Activated naive CD8-positive, alpha-beta T cell treated with anti-CD3 and anti-CD28 coated beads, Interleukin-2, amount 50 U/mL, for 24 hours (primary cell): ENCODE measurements around the gene TBXA2R.

Experiments
- ATAC-seq: fragments of 150-1000 bp; cut with Tn5 transposase; one replicate; pipeline ENCODE4 v1.10.0; 2021
- DNase-seq: peaks from one replicate; pipeline ENCODE4 v3.0.0; 2021
- H3K27ac Mint-ChIP-seq: one replicate; pipeline ENCODE4 v1.8.0; 2021; ENCODE audit warnings: mild to moderate bottlenecking, mixed read lengths
- H3K27me3 Mint-ChIP-seq: one replicate; pipeline ENCODE4 v1.8.0; 2021; ENCODE audit warnings: mixed read lengths
- H3K36me3 Mint-ChIP-seq: one replicate; pipeline ENCODE4 v1.8.0; 2021; ENCODE audit warnings: low read depth, mixed read lengths
- H3K4me1 Mint-ChIP-seq: one replicate; pipeline ENCODE4 v1.8.0; 2021; ENCODE audit warnings: mixed read lengths
- H3K4me3 Mint-ChIP-seq: one replicate; pipeline ENCODE4 v1.8.0; 2021; ENCODE audit warnings: mild to moderate bottlenecking, moderate library complexity, mixed read lengths
- H3K9me3 Mint-ChIP-seq: one replicate; pipeline ENCODE4 v1.8.0; 2021; ENCODE audit warnings: mixed read lengths

The TBXA2R gene

DNA sequence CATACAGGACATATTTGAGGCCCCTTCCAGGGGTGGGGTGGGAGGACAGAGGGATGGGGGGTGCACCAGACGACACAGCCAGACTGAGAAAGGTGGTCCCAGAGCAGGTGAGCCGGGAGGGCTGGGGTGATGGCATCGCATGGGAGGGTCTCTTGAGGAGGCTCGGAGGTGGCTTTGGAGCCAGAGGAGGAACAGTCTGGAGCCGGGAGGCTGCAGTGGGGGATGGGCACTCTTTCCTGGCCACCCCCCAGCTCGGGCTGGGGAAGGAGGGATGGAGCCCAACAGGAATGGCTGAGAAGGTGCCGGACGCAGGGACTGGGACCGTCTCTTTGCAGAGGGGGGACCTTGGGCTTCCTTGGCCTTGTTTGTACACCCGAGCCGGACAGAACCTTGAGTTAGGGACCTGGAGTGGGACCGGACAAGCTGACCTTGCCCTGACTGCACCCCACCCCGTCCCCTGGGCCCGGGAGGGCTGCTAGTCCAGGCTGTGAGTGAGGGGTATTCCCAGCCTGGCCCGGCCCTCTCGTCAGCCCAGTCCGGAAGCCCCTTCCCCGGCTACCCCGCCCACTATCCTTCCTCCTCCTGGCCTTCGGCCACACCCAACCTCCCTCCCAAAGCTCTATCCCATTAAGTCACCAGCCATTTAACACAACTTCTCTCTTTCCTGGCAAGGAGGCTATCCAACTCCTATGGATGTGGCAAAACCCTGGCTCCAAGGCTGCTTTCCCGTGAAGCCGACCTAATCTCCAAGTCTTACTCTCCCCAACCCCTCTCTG, 816 bp upstream of the TBXA2R start:
- no peaks in the 10 kb centered on the region for H3K27me3 Mint-ChIP-seq
- no peaks in the 10 kb centered on the region for H3K9me3 Mint-ChIP-seq
- H3K36me3 Mint-ChIP-seq = peaks cover 7% of the 10 kb centered on the region
- peaks cover 9% of the 10 kb centered on the region for H3K4me1 Mint-ChIP-seq
- ATAC-seq = no peak
- DNase-seq = no peak
- H3K4me3 Mint-ChIP-seq = peak overlapping the region; percentile 16
- H3K27ac Mint-ChIP-seq = no peak overlapping the region

DNA sequence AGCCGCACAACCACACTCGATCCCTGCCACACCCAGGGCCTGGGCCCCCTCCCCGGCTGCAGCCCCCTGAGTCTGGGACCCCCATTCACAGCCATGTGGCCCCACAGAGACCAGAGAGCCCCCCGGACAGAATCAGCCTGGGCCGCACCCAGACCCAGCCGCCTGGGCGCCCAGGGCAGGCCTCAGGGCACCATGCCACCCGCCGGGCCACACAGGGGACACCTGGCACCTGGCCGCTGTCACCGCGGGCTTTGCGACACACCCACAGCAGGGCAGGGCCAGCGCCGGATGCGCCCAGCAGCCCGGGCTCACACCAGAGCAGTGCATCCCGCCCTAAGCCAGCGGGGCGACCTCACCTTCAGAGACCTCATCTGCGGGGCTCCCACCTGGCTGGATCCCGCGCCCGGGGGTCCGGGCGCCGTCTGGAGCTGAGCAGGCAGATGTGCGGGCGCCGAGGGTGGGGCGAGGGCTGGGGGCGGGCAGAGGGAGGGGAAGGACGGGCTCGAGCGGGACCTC, 443 bp downstream of the TBXA2R start:
- peaks cover 3% of the 10 kb centered on the region for H3K36me3 Mint-ChIP-seq
- H3K27me3 Mint-ChIP-seq = no peaks in the 10 kb centered on the region
- H3K4me3 Mint-ChIP-seq = no peak overlapping the region
- H3K9me3 Mint-ChIP-seq = no peaks in the 10 kb centered on the region
- DNase-seq (peak; percentile 40), ATAC-seq (peak; percentile 41)
- H3K27ac Mint-ChIP-seq = no peak overlapping the region
- peaks cover 9% of the 10 kb centered on the region for H3K4me1 Mint-ChIP-seq

DNA sequence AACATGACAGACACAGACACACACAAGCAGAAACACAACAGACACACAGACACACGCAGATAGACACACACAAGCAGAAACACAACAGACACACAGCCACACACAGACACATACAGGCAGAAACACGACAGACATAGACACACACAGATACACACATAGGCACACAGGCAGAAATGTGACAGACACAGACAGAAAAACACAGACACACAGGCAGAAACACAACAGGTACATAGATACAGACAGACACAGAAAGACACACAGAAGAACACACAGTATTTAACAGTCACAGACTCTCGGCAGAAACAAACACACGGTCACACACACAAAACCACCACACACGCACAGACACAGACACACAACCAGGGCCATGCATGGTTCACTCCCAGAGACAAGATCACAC, 905 bp downstream of the TBXA2R start:
- no peak for ATAC-seq
- H3K4me3 Mint-ChIP-seq = no peak overlapping the region
- DNase-seq = no peak
- peaks cover 3% of the 10 kb centered on the region for H3K36me3 Mint-ChIP-seq
- H3K9me3 Mint-ChIP-seq = no peaks in the 10 kb centered on the region
- H3K27ac Mint-ChIP-seq = no peak overlapping the region
- H3K4me1 Mint-ChIP-seq = peaks cover 9% of the 10 kb centered on the region
- H3K27me3 Mint-ChIP-seq = no peaks in the 10 kb centered on the region

DNA sequence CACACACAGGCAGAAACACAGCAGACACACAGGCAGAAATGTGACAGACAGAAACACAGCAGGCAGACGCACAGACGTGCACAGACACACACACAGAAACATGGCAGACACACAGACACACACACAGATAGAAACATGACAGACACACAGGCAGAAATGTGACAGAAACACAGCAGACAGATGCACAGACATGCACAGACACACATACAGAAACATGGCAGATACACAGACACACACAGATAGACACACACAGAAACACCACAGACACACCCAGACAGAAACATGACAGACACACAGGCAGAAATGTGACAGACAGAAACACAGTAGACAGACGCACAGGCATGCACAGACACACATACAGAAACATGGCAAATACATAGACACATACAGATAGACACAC, 1.3 kb downstream of the TBXA2R start:
- ATAC-seq = no peak
- Mint-ChIP-seq H3K27ac (no peak overlapping the region), H3K27me3 (no peaks in the 10 kb centered on the region), H3K9me3 (no peaks in the 10 kb centered on the region), H3K4me1 (peaks cover 9% of the 10 kb centered on the region), H3K36me3 (peaks cover under 1% of the 10 kb centered on the region), H3K4me3 (no peak overlapping the region)
- DNase-seq = no peak

DNA sequence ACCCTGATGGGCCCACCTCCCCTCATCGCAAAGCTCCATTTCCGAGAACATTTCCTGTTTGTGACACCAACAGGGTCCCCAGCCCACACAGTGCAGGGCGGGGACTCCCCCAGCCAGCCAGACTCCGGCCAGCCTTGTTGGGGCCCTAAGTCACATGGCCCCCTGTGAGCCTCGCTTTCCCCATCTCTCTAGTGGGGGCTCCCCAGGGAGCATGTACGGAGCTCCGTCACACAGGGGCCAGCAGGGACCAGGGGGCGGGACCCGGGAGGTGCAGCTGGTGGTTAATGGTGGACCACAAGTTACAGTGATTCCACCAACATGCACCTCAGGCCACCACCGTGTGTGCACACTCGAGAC, 1.7 kb downstream of the TBXA2R start:
- H3K9me3 Mint-ChIP-seq = no peaks in the 10 kb centered on the region
- peak; percentile 53 for DNase-seq
- no peaks in the 10 kb centered on the region for H3K36me3 Mint-ChIP-seq
- no peak overlapping the region for H3K4me3 Mint-ChIP-seq
- no peaks in the 10 kb centered on the region for H3K27me3 Mint-ChIP-seq
- no peak overlapping the region for H3K27ac Mint-ChIP-seq
- ATAC-seq = peak; percentile 58
- peaks cover 9% of the 10 kb centered on the region for H3K4me1 Mint-ChIP-seq

DNA sequence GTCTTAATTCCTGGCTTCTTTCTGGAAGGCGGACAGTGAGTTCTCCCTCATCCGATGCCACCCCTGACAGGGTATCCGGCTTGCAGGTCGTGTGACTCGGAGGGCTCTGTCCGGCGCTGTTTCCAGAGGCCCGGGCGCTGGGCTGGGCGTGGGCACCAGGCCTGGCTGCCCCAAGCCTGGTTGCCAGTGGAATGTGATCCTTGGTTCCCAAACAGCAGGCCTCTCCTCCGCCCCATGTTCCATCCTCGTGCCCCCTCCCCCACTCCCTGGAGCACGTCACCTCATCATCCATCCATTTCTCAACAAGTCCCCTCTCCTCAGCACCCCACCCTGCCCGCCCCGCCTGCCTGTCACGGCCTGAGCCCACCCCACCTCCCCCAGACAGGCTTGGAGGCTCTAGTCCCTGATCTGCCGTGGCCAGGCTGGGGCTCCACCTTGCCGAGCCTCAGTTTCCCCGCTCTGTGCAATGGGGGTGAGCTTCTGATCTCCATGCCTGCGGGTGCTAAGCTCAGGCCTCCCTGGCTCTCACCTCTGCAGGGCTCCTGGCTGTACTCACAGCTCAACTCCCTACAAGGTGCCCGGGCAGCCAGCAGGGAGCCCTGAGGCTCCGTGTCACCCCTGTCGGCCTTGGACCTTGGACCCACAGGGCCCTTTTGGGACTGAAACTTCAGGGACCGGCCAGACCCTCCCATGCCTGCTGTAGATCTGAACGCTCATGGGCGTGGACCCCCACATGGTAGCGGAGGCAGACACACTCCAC, 2.3 kb downstream of the TBXA2R start:
- Mint-ChIP-seq H3K36me3 (no peaks in the 10 kb centered on the region), H3K9me3 (no peaks in the 10 kb centered on the region), H3K4me3 (no peak overlapping the region), H3K4me1 (peaks cover 9% of the 10 kb centered on the region), H3K27ac (no peak overlapping the region), H3K27me3 (no peaks in the 10 kb centered on the region)
- DNase-seq (no peak), ATAC-seq (peak; percentile 6)

DNA sequence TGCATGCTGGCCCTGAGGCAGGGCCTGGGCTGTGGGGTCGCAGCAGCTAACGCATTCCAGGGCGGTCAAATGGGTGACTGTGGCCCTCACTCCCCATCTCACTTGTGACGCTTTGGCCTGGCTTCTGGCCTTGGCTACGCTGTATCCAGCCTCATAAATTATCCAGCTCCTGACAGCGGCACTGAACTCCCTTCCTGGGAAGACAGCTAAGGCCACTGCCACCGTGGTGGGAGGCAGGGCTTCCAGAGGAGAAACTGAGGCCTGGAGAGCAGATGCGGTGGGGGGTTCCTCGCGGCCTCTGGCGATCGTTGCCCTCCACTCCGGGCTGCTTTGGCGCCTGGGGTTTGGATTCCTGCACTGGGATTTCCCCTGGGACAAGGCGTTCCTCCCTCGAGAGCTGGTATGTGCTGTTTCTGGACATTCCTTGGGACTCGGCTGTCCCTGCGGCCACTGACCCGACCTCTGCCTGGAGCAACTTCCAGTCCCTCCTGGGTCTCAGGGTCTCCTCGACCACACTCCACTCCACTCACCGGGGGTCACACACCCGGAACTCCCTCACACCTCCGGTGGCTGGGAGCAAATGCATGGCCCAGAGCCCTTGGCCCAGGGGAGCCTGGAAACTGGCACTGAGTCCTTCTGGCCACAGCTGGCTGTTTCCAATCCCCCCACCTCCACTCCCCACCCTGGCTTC, 3.4 kb downstream of the TBXA2R start:
- Mint-ChIP-seq H3K27ac (no peak overlapping the region), H3K4me3 (no peak overlapping the region), H3K4me1 (peaks cover 7% of the 10 kb centered on the region), H3K27me3 (no peaks in the 10 kb centered on the region), H3K36me3 (no peaks in the 10 kb centered on the region), H3K9me3 (no peaks in the 10 kb centered on the region)
- no peak for ATAC-seq
- DNase-seq = no peak

DNA sequence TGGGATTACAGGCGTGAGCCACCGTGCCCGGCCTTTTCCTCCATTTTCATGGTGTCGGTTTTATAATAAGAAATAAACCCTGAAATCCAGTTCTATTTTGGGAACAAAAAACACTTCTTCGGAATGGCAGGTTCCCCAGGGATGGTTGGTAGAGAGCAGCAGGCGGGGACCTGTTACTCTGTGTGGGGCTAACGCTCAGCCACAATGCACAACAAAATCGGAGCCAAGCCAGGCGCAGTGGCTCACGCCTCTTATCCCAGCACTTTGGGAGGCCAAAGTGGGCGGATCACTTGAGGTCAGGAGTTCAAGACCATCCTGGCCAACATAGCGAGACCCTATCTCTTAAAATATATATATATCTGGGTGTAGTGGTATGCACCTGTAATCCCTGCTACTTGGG, 5.7 kb downstream of the TBXA2R start:
- Mint-ChIP-seq H3K4me3 (no peak overlapping the region), H3K36me3 (no peaks in the 10 kb centered on the region), H3K27ac (no peak overlapping the region), H3K27me3 (no peaks in the 10 kb centered on the region), H3K9me3 (no peaks in the 10 kb centered on the region), H3K4me1 (peaks cover 1% of the 10 kb centered on the region)
- ATAC-seq (no peak), DNase-seq (no peak)

DNA sequence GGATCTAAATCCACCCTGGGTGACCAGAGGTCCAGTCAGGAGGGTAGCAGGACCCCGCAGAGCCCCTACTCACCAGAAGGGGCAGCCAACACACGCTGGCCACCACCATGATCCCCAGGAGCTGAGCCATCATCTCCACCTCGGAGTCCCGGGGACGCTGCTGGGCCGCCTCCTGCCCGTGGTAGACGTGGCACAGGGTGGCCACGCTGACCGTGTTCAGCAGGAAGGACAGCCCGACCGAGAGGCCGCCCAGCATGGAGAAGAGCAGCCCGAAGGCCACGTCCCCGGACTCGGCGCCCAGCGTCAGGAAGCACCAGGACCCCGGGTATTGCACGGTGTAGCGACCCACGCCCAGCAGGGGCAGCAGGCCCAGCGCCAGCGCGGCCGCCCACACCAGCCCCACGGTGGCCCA, 6.9 kb downstream of the TBXA2R start:
- no peaks in the 10 kb centered on the region for H3K27me3 Mint-ChIP-seq
- no peak for ATAC-seq
- peaks cover 1% of the 10 kb centered on the region for H3K4me1 Mint-ChIP-seq
- H3K4me3 Mint-ChIP-seq = no peak overlapping the region
- no peak overlapping the region for H3K27ac Mint-ChIP-seq
- H3K36me3 Mint-ChIP-seq = no peaks in the 10 kb centered on the region
- no peak for DNase-seq
- H3K9me3 Mint-ChIP-seq = no peaks in the 10 kb centered on the region

DNA sequence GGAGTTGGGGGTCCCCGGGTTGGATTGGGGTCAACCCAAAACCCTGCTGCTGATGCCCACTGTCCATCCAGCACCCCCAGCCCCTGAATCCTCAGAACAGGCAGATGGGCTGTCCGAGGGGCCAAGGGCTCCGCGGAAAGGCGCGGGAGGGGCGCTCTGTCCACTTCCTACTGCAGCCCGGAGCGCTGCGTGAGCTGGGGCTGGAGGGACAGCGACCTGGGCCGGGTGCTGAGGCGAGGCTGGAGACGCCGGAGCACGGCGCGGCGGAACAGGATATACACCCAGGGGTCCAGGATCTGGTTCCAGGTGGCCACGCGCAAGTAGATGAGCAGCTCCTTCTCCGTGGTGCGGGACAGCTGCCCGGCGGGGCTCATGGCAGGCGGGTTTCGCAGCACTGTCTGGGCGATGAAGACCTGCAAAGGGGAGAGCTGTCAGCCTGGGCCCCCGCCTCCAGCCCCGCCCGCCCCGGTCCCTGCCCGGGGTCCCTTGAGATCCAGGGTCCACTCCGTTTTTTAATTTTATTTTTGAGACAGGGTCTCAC, 11.1 kb downstream of the TBXA2R start:
- H3K9me3 Mint-ChIP-seq = no peaks in the 10 kb centered on the region
- H3K27me3 Mint-ChIP-seq = no peaks in the 10 kb centered on the region
- DNase-seq (no peak), ATAC-seq (no peak)
- no peaks in the 10 kb centered on the region for H3K4me1 Mint-ChIP-seq
- H3K27ac Mint-ChIP-seq = no peak overlapping the region
- no peaks in the 10 kb centered on the region for H3K36me3 Mint-ChIP-seq
- no peak overlapping the region for H3K4me3 Mint-ChIP-seq

DNA sequence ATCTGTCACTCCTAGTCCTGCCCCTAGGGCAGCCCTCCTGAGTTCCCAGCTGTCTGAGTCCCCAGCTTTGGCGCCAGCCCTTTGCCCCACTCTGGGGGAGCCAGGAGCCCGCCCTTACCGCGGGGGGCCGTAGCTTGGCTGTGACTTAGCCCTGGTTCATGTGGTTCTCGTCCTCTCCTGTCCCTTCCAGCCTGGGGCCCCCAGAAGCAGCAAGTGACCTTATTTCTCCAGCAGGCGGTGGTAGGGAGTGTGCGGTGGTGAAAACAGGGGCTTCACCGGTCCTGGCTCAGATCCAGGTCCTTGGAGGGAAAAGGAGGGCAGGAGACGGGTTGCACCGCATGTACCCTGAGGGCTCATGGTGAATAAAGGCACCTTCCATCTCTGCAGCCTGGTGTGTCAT, 13.5 kb downstream of the TBXA2R start:
- Mint-ChIP-seq H3K27ac (no peak overlapping the region), H3K9me3 (no peaks in the 10 kb centered on the region), H3K4me1 (no peaks in the 10 kb centered on the region), H3K27me3 (no peaks in the 10 kb centered on the region), H3K4me3 (no peak overlapping the region), H3K36me3 (no peaks in the 10 kb centered on the region)
- DNase-seq (no peak), ATAC-seq (no peak)

DNA sequence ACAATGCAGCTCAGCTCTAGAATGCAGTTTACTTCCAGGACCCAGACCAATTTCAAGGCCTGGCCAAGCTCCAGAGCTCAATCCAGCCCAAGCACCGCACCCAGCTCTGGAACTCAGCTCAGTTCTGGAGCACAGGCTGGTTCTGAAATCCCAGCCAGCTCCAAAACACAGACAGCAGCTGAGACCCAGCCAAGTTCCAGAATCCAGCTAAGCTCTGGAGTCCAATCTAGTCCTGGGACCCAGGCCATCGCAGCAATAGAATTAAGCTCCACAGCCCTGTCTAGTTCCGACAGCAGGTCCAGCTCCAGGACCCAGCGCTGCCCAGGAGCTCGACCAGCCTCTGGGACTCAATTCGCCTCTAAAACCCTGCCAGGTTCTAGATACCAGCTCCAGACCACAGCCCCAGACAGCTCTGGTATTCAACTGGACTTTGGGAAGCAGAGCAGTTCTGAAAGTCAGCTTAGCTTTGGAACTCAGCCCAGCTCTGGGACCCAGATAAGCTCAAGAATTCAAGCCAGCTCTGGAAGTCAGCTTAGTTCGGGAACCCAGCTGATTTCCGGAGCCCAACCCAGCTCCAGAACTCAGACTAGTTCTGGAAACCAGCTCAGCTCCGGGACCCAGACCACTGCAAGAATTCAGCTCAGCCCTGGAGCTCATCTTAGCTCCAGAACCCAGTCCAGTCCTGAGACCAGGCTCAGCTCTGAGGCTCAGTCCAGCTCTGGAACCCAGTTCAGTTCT, 14.6 kb downstream of the TBXA2R start:
- DNase-seq (no peak), ATAC-seq (no peak)
- Mint-ChIP-seq H3K27ac (no peak overlapping the region), H3K4me1 (no peaks in the 10 kb centered on the region), H3K27me3 (no peaks in the 10 kb centered on the region), H3K36me3 (no peaks in the 10 kb centered on the region), H3K4me3 (no peak overlapping the region), H3K9me3 (no peaks in the 10 kb centered on the region)

DNA sequence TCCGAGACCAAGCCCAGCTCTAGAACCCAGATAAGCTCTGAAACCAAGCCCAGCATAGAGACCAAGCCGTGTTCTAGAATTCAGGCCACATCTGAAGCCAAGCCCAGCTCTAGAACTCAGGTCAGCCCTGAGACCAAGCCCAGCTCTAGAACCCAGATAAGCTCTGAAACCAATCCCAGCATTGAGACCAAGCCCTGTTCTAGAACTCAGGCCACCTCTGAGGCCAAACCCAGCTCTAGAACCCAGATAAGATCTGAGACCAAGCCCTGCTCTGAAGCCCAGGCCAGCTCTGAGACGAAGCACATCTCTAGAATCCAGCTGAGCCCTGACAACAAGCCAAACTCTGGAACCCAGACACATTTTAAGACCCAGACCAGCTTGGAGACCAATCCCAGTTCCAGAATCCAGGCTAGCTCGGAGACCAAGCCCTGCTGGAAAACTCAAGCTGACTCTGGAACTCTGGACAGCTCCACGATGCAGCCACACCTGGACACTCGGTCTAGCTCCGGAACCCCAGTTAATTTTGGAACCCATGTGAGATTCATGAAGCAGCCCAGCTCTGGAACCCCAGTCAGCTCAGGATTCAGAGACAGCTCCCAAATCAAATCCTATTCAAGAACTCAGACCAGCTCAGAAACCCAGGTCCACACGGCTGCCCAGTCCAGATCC, 15.6 kb downstream of the TBXA2R start:
- no peaks in the 10 kb centered on the region for H3K9me3 Mint-ChIP-seq
- no peaks in the 10 kb centered on the region for H3K36me3 Mint-ChIP-seq
- no peak overlapping the region for H3K4me3 Mint-ChIP-seq
- no peaks in the 10 kb centered on the region for H3K27me3 Mint-ChIP-seq
- ATAC-seq (no peak), DNase-seq (no peak)
- H3K27ac Mint-ChIP-seq = no peak overlapping the region
- no peaks in the 10 kb centered on the region for H3K4me1 Mint-ChIP-seq

DNA sequence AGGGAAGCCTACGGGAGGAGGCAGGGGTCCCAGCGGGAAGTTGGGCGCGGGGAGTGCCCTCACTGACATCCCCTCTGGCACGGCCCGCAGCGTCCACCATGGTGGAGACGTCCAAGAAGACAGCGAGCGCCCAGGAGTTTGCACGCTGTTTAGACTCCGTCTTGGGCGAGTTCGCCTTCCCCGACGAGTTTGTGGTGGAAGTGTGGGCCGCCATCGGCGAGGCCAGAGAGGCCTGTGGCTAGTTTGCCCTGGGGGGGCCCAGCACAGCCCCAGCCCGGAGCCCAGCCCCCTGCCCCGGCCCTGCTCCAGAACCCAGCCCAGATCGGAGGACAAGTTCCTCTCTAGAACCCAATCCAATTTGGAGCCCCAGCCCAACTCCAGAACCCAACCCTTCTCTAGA, 16.7 kb downstream of the TBXA2R start:
- Mint-ChIP-seq H3K4me1 (no peaks in the 10 kb centered on the region), H3K4me3 (no peak overlapping the region), H3K9me3 (no peaks in the 10 kb centered on the region), H3K27me3 (no peaks in the 10 kb centered on the region), H3K36me3 (no peaks in the 10 kb centered on the region), H3K27ac (no peak overlapping the region)
- DNase-seq = no peak
- ATAC-seq = no peak
